GM18951 (cell line): ENCODE measurements around the gene VEGFA.
"Not testable (repeated sequence)": the region's sequence is repeated elsewhere in the genome, so short reads cannot be mapped to it uniquely, and the experiment has no call there.

ENCODE experiments used
- POLR2A ChIP-seq: IDR thresholded peaks from 4 replicates; pipeline ENCODE4 v1.6.1; 2011; ENCODE audit warnings: mild to moderate bottlenecking; ENCODE audit not compliant: insufficient read length, insufficient read depth; ENCODE audit errors: extremely low read depth
- in situ Hi-C: fragments of 300-500 bp; cut with MboI; formaldehyde crosslinking; loops from one replicate; pipeline ENCODE4 v1.12.0; 2022; ENCODE audit warnings: low sequenced_read_pairs, mixed read lengths, inconsistent platforms; ENCODE audit not compliant: unreplicated experiment

The VEGFA gene

DNA sequence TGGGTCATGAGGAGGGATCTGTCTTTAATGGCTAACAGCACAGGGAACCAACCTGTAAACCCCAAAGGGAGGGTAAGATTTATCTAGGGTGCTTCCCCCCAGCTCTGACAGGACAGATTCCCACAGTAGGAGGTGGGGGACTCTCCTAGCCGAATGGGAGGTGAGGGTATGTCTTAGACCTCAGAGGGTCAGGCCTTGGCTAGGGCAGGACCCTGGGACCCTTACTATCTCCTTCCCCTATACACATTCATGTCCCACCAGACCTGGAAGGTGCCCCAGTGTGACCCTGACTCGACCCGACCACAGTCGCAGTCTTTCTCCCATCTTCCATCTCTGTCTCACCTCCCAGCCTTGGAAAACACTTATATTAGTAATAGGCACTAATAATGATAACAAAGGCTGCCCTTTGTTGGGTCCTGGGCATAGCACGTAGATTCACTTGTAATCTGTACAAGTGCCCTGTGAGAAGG, 36.8 kb downstream of the VEGFA start:
- in situ Hi-C loops, result no loop called here
- no peak for TF ChIP-seq POLR2A

DNA sequence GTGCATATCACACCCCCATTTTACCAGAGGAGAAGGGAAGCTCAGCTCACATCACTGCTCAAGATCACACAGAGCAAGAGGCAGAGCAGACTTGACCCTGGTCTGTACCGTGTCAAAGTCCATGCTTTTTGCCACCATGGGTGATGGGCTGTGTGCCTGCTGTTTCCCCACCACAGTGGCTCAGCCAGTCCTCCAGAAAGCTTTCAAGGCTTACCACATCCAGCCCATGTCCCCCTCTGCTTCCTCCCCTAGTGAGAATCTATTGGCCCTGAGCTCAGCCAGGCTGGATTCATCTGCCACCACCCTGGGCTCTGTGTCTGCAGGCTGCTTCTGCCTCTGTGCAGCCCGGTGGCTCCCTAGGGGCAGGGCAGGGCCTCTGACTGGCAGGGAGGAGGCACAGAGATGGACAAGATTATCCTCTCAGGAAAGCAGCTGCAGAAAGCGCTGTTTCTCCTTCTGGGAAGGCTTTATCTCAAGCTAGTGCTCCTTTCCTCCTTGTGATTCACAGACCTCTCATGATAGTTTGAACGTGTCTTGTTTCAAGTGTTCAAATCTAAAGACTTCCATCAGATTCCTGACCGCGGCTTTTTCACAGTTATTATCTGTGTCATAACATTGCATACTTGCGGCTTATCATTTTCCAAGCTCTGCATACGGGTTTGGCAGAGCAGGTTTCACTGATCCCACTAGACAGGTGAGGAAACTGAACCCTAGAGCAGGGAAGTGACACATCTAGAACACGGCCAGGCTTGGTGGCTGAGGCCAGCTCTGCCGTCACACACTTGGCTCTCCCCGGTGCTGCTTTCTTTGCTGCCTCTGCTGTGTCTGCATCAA, 37.4 kb downstream of the VEGFA start:
- TF ChIP-seq POLR2A, result no peak
- in situ Hi-C loops, result no loop called here

GRCh38 chr6:43808412-43808811, 38.4 kb downstream of the VEGFA start:
- no peak for TF ChIP-seq POLR2A
- in situ Hi-C loops, result no loop called here

DNA sequence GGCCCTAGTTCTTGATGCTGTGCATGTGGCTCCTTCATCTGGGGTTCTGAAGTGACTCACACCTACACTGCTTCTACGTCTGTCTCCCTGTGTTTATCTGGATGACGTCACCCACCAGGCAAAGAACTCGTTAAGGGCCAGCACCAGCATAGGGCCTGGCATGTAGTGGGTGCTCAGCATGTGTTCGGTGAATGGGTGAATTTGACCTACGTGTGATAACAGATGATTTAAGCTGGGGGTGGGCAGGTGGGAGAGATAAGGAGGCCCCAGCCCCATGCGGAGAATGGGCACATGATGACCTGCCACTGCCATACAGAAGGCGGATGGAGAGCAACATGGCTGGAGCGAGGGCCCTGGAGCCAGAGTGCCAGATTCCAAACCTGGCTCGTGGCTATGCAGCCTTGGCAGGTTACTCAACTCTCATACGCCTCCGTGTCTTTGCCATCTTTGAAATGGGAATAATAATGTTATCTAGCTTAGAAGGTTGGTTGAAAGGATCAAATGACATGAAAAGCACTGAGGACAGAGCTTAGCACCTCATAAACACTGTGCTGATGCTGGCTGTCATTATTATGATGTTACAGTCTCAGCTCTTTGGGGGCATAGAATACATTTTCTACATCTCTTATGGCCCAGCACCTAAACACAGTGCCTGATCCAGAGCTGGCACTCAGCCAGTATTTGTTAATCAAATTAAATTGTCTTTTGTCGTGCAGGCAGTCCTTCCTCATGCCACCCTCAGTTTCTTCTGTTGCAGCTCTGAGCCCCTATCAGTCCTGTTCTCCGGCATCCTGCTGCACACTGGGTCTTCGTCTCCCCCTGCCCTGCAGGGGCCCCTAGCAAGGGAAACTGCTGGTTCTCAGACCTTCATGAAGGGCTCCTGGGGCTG, 39.6 kb downstream of the VEGFA start:
- in situ Hi-C loops, result no loop called here
- TF ChIP-seq POLR2A, result no peak

DNA sequence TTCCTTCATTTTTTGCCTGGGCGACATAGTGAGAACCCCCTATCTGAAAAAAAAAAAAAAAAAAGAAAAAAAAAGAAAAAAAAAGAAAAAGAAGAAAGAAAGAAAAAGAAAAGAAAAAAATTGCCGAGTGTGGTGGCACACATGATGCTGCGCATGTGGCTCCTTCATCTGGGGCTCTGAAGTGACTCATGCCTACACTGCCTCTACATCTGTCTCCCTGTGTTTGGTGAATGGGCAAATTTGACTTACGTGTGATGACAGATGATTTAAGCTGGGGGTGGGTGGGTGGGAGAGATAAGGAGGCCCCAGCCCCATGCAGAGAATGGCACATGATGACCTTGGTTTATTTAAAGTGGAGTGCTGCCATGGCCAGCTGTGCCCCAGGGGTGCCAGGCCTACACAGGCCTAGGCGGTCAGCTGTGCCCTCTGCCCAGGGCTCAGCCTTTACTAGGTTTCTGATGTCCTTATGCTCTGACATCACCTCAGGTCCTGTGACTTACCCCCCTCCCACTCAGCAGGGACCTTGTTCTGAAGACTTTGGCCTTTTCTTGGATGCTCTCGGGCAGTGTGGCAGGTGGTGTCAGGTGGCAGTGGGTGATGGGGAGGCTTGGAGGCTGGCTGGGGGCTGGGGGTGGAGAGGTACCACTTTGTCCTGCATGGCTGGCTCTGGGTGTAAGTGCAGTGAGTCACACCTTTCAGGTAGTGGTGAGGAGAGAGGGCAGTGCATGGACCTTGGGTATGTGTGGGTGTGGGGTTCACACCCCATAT, 41.1 kb downstream of the VEGFA start:
- TF ChIP-seq POLR2A, result no peak
- in situ Hi-C loops, result no loop called here

DNA sequence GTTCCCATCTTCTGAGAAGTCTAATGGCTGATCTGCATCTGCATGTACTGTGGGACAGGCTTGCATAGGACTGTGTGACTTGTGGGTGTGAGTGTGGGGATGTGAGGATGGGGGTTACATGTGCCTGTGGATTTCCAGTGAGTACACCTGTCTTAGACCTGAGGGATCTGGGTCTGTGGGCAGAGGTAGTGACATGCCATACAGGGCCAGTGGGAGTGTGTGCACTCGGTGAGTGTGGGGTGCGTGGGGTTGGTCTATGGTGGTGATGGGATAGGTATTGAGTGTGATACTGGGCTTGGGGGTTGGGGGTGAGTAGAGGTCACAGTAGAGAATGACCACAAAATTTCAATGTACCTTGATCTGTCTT, 41.7 kb downstream of the VEGFA start:
- in situ Hi-C loops, result no loop called here
- TF ChIP-seq POLR2A, result no peak

- no peak for TF ChIP-seq POLR2A
- in situ Hi-C loops, result no loop called here
Measured at GRCh38 chr6:43812850-43813578, 43.0 kb downstream of the VEGFA start.

DNA sequence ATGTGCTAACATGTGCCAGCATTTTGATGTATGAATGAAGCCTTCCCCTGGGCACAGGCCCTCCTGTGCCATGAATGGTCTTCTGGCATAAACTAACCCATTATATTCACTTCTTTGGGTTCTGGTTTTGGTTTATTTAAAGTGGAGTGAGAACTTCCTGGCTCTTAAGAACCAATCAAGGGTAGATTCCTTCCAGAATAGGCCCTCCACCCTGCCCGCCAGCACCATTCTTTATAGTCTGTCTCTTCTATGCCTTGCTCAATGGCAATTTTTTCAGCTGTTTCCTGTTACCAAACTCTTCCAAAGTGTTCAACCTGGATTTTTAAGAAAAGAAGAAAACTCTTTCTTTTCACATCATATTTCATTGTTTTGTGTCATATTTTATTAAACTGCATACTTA, 44.1 kb downstream of the VEGFA start:
- no peak for TF ChIP-seq POLR2A
- in situ Hi-C loops, result no loop called here

GRCh38 chr6:43814865-43815264, 44.9 kb downstream of the VEGFA start:
- no peak for TF ChIP-seq POLR2A
- in situ Hi-C loops, result no loop called here

GRCh38 chr6:43817192-43817591, 47.2 kb downstream of the VEGFA start:
- no peak for TF ChIP-seq POLR2A
- in situ Hi-C loops, result no loop called here

GRCh38 chr6:43818973-43819372, 49.0 kb downstream of the VEGFA start:
- in situ Hi-C loops, result not testable (repeated sequence)

DNA sequence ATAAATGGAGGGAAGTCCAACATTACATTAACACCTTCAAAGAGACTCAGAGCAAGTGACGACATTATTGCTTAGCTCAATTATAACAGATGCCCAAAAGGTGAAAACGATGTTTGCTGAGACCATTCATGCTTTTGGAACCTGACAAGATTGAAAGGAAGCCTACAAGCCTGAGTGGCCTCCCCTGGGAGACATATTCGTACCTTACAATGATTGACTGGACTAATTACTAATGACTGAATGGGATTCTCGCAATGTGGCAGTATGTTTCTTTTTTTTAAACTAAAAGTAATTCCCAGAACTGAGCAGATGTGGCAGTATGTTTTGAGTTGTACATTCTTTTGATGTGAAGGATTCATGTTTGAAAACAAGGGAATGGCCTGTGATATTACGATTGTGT, 49.9 kb downstream of the VEGFA start:
- no peak for TF ChIP-seq POLR2A
- in situ Hi-C loops, result no loop called here
